ENCODE measurements around the gene OR2T1.
"Not testable (repeated sequence)": the region's sequence is repeated elsewhere in the genome, so short reads cannot be mapped to it uniquely, and the experiment has no call there.

OR2T1 gene

GRCh38 chr1:248438668-248439067 is 35.8 kb downstream of the OR2T1 start:
- DNase-seq, result not testable (repeated sequence)

- DNase-seq, result not testable (repeated sequence)
These were observed 36.4 kb downstream of the OR2T1 start for GRCh38 chr1:248439283-248439682.

GRCh38 chr1:248442500-248443277 is 39.8 kb downstream of the OR2T1 start:
- not testable (repeated sequence) for DNase-seq

GRCh38 chr1:248444603-248445002 is 41.8 kb downstream of the OR2T1 start:
- not testable (repeated sequence) for DNase-seq

- not testable (repeated sequence) for DNase-seq
These were observed 42.6 kb downstream of the OR2T1 start, which contains the start of gene OR2T2 for GRCh38 chr1:248445399-248445798. OR2T2 (plus strand) TSS chr1:248445637; CDS start chr1:248452798, 7,161 bp downstream.

- not testable (repeated sequence) for DNase-seq
These were observed 45.7 kb downstream of the OR2T1 start for GRCh38 chr1:248448409-248449074.

GRCh38 chr1:248449821-248450465 is 47.1 kb downstream of the OR2T1 start:
- DNase-seq, result not testable (repeated sequence)

- DNase-seq, result not testable (repeated sequence)
These were observed 47.8 kb downstream of the OR2T1 start for GRCh38 chr1:248450466-248451145.

- not testable (repeated sequence) for DNase-seq
These were observed 50.8 kb downstream of the OR2T1 start for GRCh38 chr1:248453619-248454018.

GRCh38 chr1:248455045-248455444 is 52.2 kb downstream of the OR2T1 start:
- not testable (repeated sequence) for DNase-seq

- not testable (repeated sequence) for DNase-seq
These were observed 53.8 kb downstream of the OR2T1 start for GRCh38 chr1:248456635-248457034.

All from NCI-H526 (cell line).